ENCODE data around the gene FAM170B.
A peak's percentile ranks its signal among the peaks of the same experiment; 100 is the strongest.

Gene FAM170B

DNA sequence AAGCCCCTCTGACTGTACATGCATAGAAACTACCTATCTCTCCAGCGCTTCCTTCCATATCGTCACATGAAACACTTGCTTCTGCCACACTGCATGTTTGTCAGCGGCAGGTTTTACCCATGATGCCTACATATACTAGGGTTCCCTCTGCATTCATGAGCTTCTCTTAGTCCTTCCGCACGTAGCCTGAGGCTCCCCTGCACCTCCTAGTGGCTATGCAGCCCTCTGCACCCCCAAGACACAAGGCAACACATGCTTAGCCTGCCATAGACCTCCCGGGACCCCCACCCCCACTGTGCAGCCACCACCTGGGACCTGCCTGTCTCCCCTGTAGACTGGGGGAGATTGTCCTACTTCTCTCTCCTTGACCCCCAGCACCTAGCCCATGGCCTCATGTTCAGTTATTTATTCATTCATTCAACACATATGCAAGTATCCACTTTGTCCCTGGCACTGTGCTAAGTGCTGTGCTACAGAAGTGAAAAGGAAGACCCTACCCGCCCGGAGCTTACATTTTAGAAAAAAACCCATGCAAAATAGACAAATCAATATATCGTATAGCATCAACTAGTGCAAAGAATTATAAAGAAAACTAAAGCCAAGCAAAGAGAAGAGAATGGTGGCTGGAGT, 30.9 kb upstream of the FAM170B start:
- H3K4me1 Mint-ChIP-seq: peaks cover 26% of the 10 kb centered on the region
- ATAC-seq (ENCODE audit: low read depth) (peak; percentile 82), DNase-seq (ENCODE audit: low spot score in 2 of 2) (no peak)
- no peaks in the 10 kb centered on the region for H3K27me3 Mint-ChIP-seq
- no peak overlapping the region for H3K4me3 Mint-ChIP-seq
- peak overlapping the region; percentile 4 for H3K27ac Mint-ChIP-seq
- H3K36me3 Mint-ChIP-seq: peaks cover 42% of the 10 kb centered on the region
- H3K9me3 Mint-ChIP-seq: no peaks in the 10 kb centered on the region

GRCh38 chr10:49163741-49164140, 29.9 kb upstream of the FAM170B start:
- H3K27me3 Mint-ChIP-seq: no peaks in the 10 kb centered on the region
- peaks cover 45% of the 10 kb centered on the region for H3K36me3 Mint-ChIP-seq
- H3K9me3 Mint-ChIP-seq: no peaks in the 10 kb centered on the region
- peaks cover 19% of the 10 kb centered on the region for H3K4me1 Mint-ChIP-seq
- ATAC-seq (ENCODE audit: low read depth): no peak
- no peak for DNase-seq (ENCODE audit: low spot score in 2 of 2)
- no peak overlapping the region for H3K4me3 Mint-ChIP-seq
- H3K27ac Mint-ChIP-seq: no peak overlapping the region

DNA sequence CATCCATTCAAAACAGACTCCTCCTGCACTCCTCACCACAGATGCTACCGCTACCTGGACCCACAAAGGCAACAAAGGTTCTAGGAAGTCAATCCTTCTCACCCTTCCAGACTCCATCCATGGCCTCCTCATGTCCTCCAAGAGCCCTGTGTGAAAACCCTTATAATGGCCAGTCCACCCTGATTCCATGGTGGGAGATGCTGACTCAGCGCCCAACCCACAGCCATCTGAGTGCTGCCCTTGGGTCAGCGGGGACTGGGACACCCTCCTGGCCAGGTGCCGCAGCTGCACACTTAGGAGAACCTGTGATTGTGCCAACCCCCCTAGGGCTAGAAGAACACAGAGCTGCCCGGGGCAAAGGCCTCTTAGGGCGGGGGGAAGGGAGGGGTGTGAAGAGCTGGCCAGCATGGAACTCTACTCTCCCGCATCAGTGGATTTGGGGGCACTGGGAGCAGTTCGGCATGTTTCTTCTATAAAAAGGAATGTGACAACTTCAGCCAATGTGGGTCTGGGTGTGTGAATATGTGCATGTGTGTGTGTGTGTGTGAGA, 29.0 kb upstream of the FAM170B start:
- H3K9me3 Mint-ChIP-seq: no peaks in the 10 kb centered on the region
- H3K27ac Mint-ChIP-seq: no peak overlapping the region

DNA sequence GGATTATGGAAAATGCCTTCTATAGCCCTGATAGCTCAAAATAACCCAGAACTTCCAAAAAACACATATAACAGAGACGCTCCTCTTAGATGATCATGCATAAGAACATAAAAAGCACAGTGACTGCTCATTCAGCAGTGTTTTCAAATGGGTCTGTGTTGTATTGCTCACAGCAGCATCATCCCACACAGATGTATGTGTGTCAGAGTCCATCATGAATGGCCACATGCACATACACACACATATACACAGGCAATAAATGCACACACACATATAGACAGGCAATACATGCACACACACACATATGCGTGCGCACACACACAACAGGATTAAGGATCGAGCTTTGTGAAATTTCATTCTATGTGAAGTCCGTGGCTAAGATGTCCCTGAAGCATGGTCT, 28.2 kb upstream of the FAM170B start:
- Mint-ChIP-seq H3K27me3 (no peaks in the 10 kb centered on the region), H3K36me3 (peaks cover 44% of the 10 kb centered on the region), H3K4me1 (peaks cover 19% of the 10 kb centered on the region), H3K4me3 (no peak overlapping the region), H3K9me3 (no peaks in the 10 kb centered on the region), H3K27ac (no peak overlapping the region)
- no peak for DNase-seq (ENCODE audit: low spot score in 2 of 2)
- ATAC-seq (ENCODE audit: low read depth): no peak

More for the DNA sequence above, 29.0 kb upstream of the FAM170B start:
- Mint-ChIP-seq H3K4me3 (no peak overlapping the region), H3K36me3 (peaks cover 41% of the 10 kb centered on the region), H3K27me3 (no peaks in the 10 kb centered on the region), H3K4me1 (peaks cover 14% of the 10 kb centered on the region)
- DNase-seq (ENCODE audit: low spot score in 2 of 2) (no peak), ATAC-seq (ENCODE audit: low read depth) (no peak)

DNA sequence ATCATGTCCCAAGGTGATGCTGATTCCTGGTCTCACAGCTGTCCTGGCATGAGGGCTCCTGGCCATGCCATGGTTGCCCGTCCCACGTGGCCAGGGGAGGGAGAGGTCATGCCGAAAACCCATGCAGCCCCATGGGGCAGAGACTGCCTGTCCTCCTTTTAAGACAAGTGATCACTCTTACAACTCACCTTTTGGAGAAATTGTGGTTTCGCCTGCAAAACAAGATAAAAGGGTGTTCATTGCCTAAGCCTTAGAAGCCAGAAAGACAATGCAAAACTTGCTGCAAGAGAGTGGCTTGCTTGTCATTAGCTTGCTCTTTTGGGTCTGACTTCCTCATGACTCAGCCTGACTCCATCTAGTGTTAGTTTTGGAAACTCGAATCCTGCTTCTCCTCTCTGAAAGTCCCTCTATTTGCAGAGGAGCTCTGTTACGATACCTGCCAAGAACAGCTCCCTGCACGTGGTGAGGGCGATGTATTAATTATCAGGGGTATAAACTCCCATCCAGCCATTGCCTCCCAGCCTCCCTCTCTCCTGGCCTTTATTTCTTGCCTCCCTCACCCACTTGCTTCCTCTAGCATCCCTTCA, 27.7 kb upstream of the FAM170B start:
- H3K4me1 Mint-ChIP-seq: peaks cover 22% of the 10 kb centered on the region

GRCh38 chr10:49160814-49161213, 27.0 kb upstream of the FAM170B start:
- no peak overlapping the region for H3K4me3 Mint-ChIP-seq
- H3K36me3 Mint-ChIP-seq: peaks cover 46% of the 10 kb centered on the region
- H3K27me3 Mint-ChIP-seq: no peaks in the 10 kb centered on the region
- DNase-seq (ENCODE audit: low spot score in 2 of 2) (no peak), ATAC-seq (ENCODE audit: low read depth) (no peak)
- H3K9me3 Mint-ChIP-seq: no peaks in the 10 kb centered on the region
- peaks cover 25% of the 10 kb centered on the region for H3K4me1 Mint-ChIP-seq
- H3K27ac Mint-ChIP-seq: no peak overlapping the region

More for the DNA sequence above, 27.7 kb upstream of the FAM170B start:
- no peak overlapping the region for H3K27ac Mint-ChIP-seq
- H3K36me3 Mint-ChIP-seq: peaks cover 45% of the 10 kb centered on the region
- no peak for DNase-seq (ENCODE audit: low spot score in 2 of 2)
- ATAC-seq (ENCODE audit: low read depth): no peak
- no peaks in the 10 kb centered on the region for H3K27me3 Mint-ChIP-seq
- no peak overlapping the region for H3K4me3 Mint-ChIP-seq
- no peaks in the 10 kb centered on the region for H3K9me3 Mint-ChIP-seq

DNA sequence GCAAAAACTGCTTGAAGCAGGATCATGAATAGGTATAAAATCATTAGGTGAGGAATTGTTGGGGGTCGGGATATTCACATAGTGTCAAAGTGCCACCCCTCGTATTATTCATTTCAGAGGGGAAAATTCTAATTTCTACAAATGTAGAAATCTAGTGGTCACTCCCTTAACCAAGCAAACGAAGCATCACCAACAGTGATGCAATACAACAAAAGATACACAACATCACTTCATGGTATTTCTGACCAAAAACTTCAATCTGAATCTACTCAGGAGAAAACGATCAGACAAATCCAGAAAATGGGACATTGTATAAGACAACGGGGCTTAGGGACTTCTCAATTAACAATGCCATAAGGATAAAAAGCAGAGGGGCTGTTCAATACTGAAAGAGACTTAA, 26.3 kb upstream of the FAM170B start:
- H3K27me3 Mint-ChIP-seq: no peaks in the 10 kb centered on the region
- no peaks in the 10 kb centered on the region for H3K9me3 Mint-ChIP-seq
- no peak overlapping the region for H3K4me3 Mint-ChIP-seq
- no peak for DNase-seq (ENCODE audit: low spot score in 2 of 2)
- peaks cover 49% of the 10 kb centered on the region for H3K36me3 Mint-ChIP-seq
- no peak for ATAC-seq (ENCODE audit: low read depth)
- H3K27ac Mint-ChIP-seq: no peak overlapping the region
- H3K4me1 Mint-ChIP-seq: peaks cover 26% of the 10 kb centered on the region

DNA sequence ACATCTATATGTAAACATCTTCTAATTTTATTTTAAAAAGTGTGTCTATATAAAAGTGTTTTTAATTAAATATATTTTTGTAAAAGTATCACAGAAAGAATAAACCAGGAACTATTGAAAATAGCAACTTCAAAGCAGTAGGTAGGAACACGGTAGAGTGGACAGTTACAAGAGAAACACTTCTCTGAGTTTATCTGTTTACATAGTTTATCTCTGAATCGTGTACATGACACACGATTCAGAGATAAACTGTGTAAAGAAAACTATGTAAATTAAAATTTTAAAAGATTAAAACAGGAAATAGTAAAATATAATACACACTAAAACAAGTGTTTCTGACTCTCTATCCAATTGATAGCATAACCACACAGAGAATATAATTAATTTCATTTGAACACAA, 25.1 kb upstream of the FAM170B start:
- no peak for DNase-seq (ENCODE audit: low spot score in 2 of 2)

GRCh38 chr10:49158404-49158803, 24.6 kb upstream of the FAM170B start:
- no peak for ATAC-seq (ENCODE audit: low read depth)
- H3K27ac Mint-ChIP-seq: no peak overlapping the region
- no peaks in the 10 kb centered on the region for H3K27me3 Mint-ChIP-seq
- DNase-seq (ENCODE audit: low spot score in 2 of 2): no peak
- peaks cover 45% of the 10 kb centered on the region for H3K36me3 Mint-ChIP-seq
- no peaks in the 10 kb centered on the region for H3K9me3 Mint-ChIP-seq
- H3K4me1 Mint-ChIP-seq: peaks cover 14% of the 10 kb centered on the region
- H3K4me3 Mint-ChIP-seq: no peak overlapping the region

More for the DNA sequence above, 25.1 kb upstream of the FAM170B start:
- Mint-ChIP-seq H3K4me3 (no peak overlapping the region), H3K27me3 (no peaks in the 10 kb centered on the region), H3K36me3 (peaks cover 45% of the 10 kb centered on the region), H3K4me1 (peaks cover 14% of the 10 kb centered on the region), H3K27ac (no peak overlapping the region), H3K9me3 (no peaks in the 10 kb centered on the region)
- ATAC-seq (ENCODE audit: low read depth): no peak

- Mint-ChIP-seq H3K4me1 (peaks cover 20% of the 10 kb centered on the region), H3K9me3 (no peaks in the 10 kb centered on the region), H3K27me3 (no peaks in the 10 kb centered on the region), H3K4me3 (no peak overlapping the region), H3K27ac (no peak overlapping the region), H3K36me3 (peaks cover 41% of the 10 kb centered on the region)
- no peak for DNase-seq (ENCODE audit: low spot score in 2 of 2)
- ATAC-seq (ENCODE audit: low read depth): no peak
These were observed 23.4 kb upstream of the FAM170B start for GRCh38 chr10:49157229-49157628.

GRCh38 chr10:49154641-49155040, 20.8 kb upstream of the FAM170B start:
- H3K27ac Mint-ChIP-seq: no peak overlapping the region
- no peaks in the 10 kb centered on the region for H3K9me3 Mint-ChIP-seq
- no peaks in the 10 kb centered on the region for H3K27me3 Mint-ChIP-seq
- DNase-seq (ENCODE audit: low spot score in 2 of 2): no peak
- peaks cover 25% of the 10 kb centered on the region for H3K4me1 Mint-ChIP-seq
- H3K36me3 Mint-ChIP-seq: peaks cover 30% of the 10 kb centered on the region
- H3K4me3 Mint-ChIP-seq: no peak overlapping the region
- no peak for ATAC-seq (ENCODE audit: low read depth)

DNA sequence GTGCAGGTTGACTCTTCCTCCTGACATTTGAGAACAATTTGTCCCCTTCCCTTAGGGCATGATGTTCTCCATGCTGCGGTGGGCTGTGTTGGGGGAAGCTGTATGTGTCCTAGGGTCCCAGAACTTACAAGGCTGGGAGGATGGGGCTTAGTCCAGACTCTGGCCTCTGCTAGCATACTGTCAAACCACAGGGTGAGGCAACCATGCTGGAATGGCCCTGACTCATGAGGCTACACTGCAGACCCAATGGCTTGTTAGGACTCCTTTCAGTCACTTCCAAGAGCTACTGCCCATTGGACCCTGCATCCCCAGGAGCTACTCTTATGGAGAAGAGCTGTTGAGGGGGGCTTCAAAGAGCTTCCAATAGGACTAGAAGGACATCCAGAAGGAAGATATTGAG, 20.1 kb upstream of the FAM170B start:
- H3K36me3 Mint-ChIP-seq: peaks cover 26% of the 10 kb centered on the region
- H3K4me1 Mint-ChIP-seq: peaks cover 25% of the 10 kb centered on the region
- H3K27ac Mint-ChIP-seq: no peak overlapping the region
- DNase-seq (ENCODE audit: low spot score in 2 of 2): no peak
- no peaks in the 10 kb centered on the region for H3K9me3 Mint-ChIP-seq
- H3K27me3 Mint-ChIP-seq: no peaks in the 10 kb centered on the region
- no peak for ATAC-seq (ENCODE audit: low read depth)
- H3K4me3 Mint-ChIP-seq: no peak overlapping the region

GRCh38 chr10:49153115-49153514, 19.3 kb upstream of the FAM170B start:
- ATAC-seq (ENCODE audit: low read depth) (no peak), DNase-seq (ENCODE audit: low spot score in 2 of 2) (no peak)
- peaks cover 3% of the 10 kb centered on the region for H3K9me3 Mint-ChIP-seq
- peaks cover 30% of the 10 kb centered on the region for H3K36me3 Mint-ChIP-seq
- H3K4me3 Mint-ChIP-seq: no peak overlapping the region
- H3K27ac Mint-ChIP-seq: no peak overlapping the region
- peaks cover 25% of the 10 kb centered on the region for H3K4me1 Mint-ChIP-seq
- H3K27me3 Mint-ChIP-seq: peaks cover 4% of the 10 kb centered on the region

DNA sequence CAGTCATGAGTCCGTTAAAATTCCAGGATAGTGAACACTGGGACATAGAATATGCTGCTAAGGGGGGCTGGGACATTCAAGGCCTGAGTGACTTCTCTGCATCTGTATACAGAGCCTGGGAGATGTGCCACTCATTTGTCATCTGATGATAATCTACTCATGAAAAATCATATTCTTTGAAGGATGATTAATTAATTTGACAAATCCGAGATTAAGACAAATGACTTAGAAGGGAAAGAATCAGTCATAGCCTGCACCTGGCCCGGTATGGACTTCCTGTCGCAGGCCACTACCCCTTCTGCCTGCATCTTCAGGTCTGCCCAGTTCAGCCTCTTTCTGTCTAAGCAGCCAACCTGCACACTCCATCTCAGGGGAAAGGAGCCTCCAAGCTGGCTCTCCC, 18.8 kb upstream of the FAM170B start:
- ATAC-seq (ENCODE audit: low read depth): no peak
- Mint-ChIP-seq H3K27ac (no peak overlapping the region), H3K9me3 (peaks cover 4% of the 10 kb centered on the region), H3K36me3 (peaks cover 29% of the 10 kb centered on the region), H3K27me3 (peaks cover 4% of the 10 kb centered on the region), H3K4me3 (no peak overlapping the region), H3K4me1 (peaks cover 23% of the 10 kb centered on the region)
- no peak for DNase-seq (ENCODE audit: low spot score in 2 of 2)

GRCh38 chr10:49152037-49152436, 18.2 kb upstream of the FAM170B start:
- Mint-ChIP-seq H3K4me3 (no peak overlapping the region), H3K9me3 (peaks cover 5% of the 10 kb centered on the region), H3K27ac (no peak overlapping the region), H3K4me1 (peaks cover 19% of the 10 kb centered on the region), H3K36me3 (peaks cover 27% of the 10 kb centered on the region), H3K27me3 (peaks cover 4% of the 10 kb centered on the region)
- ATAC-seq (ENCODE audit: low read depth) (no peak), DNase-seq (ENCODE audit: low spot score in 2 of 2) (no peak)
